ENCODE results near the gene STAG2.

Gene STAG2

GRCh38 chrX:123971982-123972381 is 10.5 kb downstream of the STAG2 start:
- TF ChIP-seq CTCF (IDR thresholded peaks at IDR 0.05; ENCODE audit: borderline replicate concordance, insufficient read depth, low read depth, low read length): no peak
- no peak overlapping the region for H3K4me3 ChIP-seq (ENCODE audit: low read depth, low read length)

DNA sequence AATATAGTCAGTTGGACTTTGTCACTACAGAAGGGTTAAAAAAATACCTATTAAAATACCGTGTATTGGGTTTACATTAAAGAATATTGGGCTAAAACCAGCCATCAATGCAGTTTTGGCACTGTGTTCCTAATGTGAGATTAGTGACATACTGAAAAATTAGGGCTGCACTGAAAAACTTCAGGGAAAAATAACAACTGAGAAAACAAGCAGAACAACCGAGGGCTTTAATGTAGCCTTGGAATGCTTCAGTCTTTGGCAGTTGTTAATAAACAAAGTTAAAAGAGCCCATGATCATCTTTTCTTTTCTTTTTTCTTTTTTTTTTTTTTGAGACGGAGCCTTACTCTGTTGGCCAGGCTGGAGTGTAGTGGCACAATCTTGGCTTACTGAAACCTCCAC is 12.4 kb downstream of the STAG2 start:
- TF ChIP-seq CTCF (IDR thresholded peaks at IDR 0.05; ENCODE audit: borderline replicate concordance, insufficient read depth, low read depth, low read length): no peak
- H3K4me3 ChIP-seq (ENCODE audit: low read depth, low read length): no peak overlapping the region

DNA sequence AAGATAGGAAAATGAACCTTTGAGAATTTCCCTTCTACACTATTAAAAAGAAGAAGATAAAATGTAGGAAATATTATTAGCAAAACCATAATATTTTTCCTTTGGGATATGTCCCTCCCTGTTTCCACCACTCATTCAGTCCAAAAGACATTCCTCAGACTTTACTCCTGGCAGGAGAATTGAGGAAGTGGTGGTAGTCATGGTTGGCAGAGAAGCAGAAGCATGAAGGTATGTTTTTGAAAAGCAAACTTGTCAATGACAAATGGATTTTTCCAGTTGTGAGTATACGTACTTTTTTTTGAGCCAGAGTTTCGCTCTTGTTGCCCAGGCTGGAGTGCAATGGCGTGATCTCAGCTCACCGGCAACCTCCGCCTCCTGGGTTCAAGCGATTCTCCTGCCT is 13.7 kb downstream of the STAG2 start:
- H3K4me3 ChIP-seq (ENCODE audit: low read depth, low read length): no peak overlapping the region

GRCh38 chrX:123976706-123977316 is 15.3 kb downstream of the STAG2 start:
- no peak overlapping the region for H3K4me3 ChIP-seq (ENCODE audit: low read depth, low read length)
- TF ChIP-seq CTCF (IDR thresholded peaks at IDR 0.05; ENCODE audit: borderline replicate concordance, insufficient read depth, low read depth, low read length): no peak

More for the DNA sequence above, 13.7 kb downstream of the STAG2 start:
- TF ChIP-seq CTCF (IDR thresholded peaks at IDR 0.05; ENCODE audit: borderline replicate concordance, insufficient read depth, low read depth, low read length): no peak

DNA sequence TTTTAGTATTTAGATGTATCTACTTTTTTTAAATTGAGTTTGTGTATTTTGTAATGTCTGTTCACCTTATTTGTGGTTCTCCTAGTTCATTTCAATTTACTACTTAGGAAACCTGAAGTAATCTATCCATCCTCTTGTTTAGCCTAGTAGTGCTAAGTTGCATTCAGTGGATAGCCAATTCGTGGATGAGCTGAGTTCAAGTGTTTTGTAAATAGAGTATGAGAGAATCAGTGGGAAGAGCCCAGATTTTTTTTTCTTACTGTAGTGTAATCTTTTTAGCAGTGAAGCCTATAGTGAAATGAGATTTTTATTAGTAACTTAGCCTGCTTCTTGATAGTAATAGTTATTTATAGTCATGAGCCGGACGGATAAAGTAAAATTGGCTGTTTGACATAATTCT is 21.7 kb downstream of the STAG2 start:
- no peak overlapping the region for H3K4me3 ChIP-seq (ENCODE audit: low read depth, low read length)
- no peak for TF ChIP-seq CTCF (IDR thresholded peaks at IDR 0.05; ENCODE audit: borderline replicate concordance, insufficient read depth, low read depth, low read length)

GRCh38 chrX:123986377-123986776 is 24.9 kb downstream of the STAG2 start:
- no peak overlapping the region for H3K4me3 ChIP-seq (ENCODE audit: low read depth, low read length)
- TF ChIP-seq CTCF (IDR thresholded peaks at IDR 0.05; ENCODE audit: borderline replicate concordance, insufficient read depth, low read depth, low read length): no peak

DNA sequence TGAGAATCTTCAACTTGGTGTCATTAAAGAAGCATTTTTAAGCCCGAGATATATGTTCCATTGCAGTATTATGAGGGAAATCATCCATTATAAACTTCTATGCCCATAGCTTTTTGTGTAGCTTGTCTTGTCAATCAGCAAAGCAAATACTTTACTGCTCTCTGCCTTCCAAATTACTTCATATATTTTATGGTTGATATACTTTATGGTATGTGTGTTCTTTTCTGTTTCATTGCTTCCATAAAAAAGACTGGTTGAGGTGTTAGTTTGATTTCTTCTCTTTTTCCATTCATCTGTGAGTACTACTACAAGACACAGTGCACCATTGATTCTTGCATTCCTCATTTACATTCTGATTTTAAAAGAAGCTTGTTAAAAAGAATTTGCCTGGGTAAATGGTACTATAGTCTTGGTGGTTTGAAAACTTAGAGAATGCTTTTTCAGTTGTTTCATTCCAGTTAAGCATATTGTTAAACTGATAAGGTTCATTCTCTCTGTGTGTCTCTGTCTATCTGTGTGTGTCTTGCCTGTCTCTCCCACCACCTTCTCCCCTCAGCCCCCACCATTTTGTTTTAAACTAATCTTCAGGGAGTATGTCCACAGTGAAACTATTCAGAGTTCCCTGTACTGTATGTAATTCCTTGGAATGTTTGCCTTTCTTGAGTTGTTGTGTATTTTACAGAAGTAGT is 27.1 kb downstream of the STAG2 start:
- H3K4me3 ChIP-seq (ENCODE audit: low read depth, low read length): no peak overlapping the region
- TF ChIP-seq CTCF (IDR thresholded peaks at IDR 0.05; ENCODE audit: borderline replicate concordance, insufficient read depth, low read depth, low read length): no peak

All from GM12875 (cell line).